Measurements from ENCODE around the gene ANKHD1.

DNA sequence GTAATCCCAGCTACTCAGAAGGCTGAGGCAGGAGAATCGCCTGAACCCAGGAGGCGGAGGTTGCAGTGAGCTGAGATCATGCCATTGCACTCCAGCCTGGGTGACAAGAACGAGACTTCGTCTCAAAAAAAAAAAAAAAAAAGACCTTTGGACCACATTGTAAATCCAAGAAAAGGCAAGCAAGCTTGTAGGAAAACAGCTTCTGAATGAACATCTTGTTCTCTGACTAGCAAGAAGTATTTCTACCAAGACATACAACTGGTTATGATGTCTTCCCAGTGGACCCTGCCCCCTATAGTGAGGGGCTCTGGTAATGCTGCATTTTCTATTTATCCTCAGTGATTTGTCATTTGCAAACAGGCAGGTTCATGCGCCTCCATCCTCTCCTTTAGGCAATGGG lies 141.3 kb downstream of the ANKHD1 start:
- TF ChIP-seq, protein P1, sequence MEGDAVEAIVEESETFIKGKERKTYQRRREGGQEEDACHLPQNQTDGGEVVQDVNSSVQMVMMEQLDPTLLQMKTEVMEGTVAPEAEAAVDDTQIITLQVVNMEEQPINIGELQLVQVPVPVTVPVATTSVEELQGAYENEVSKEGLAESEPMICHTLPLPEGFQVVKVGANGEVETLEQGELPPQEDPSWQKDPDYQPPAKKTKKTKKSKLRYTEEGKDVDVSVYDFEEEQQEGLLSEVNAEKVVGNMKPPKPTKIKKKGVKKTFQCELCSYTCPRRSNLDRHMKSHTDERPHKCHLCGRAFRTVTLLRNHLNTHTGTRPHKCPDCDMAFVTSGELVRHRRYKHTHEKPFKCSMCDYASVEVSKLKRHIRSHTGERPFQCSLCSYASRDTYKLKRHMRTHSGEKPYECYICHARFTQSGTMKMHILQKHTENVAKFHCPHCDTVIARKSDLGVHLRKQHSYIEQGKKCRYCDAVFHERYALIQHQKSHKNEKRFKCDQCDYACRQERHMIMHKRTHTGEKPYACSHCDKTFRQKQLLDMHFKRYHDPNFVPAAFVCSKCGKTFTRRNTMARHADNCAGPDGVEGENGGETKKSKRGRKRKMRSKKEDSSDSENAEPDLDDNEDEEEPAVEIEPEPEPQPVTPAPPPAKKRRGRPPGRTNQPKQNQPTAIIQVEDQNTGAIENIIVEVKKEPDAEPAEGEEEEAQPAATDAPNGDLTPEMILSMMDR (IDR thresholded peaks at IDR 0.05), result no peak
- TF ChIP-seq AFF4 (CRISPR knock-in tag; IDR thresholded peaks at IDR 0.05; ENCODE audit: borderline replicate concordance), result no peak
- TF ChIP-seq STAT6 (CRISPR knock-in tag; conservative IDR thresholded peaks at IDR 0.05; ENCODE audit: low read depth), result no peak
